Measurements from ENCODE around the gene SLX9.

SLX9 gene

DNA sequence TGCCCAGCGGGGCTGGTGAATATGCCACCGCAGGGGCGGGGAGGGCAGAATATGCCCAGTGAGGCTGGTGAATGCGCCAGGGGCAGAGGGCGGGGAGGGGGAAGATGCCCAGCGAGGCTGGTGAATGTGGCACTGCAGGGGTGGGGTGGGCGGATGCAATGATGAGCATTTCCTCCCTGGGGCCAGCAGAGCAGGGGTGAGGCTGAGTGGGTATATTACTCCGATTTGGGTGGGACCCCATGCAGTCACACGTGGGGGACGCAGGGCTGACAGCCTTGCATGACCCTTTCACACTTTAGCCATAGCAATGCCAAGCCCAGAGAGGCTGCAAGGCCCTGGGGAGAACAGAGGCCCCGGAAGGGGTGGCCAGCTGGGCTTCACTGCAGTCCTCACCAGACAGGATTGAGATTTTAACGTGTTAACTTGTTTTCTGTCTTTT, 9.3 kb upstream of the SLX9 start:
- no peak for DNase-seq (ENCODE audit: low read depth in 2 of 2)

DNA sequence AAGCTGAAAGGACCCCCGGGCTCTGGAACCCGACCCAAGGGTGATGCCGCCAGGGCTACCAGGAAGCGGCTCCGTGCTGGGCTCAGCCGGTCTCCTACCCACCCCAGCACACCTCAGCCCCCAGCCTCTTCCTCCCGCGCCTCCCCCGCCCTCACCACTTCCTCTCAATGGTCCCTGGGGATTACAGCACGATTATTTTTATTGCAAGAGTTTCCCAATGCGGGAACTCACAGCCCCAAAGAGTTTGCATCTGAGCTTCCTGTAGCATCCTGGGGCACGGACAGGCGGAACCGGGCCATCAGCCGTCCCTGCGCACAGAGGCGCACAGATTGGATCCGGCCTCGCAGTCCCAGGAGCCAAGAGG, 8.7 kb upstream of the SLX9 start:
- no peak for DNase-seq (ENCODE audit: low read depth in 2 of 2)

DNA sequence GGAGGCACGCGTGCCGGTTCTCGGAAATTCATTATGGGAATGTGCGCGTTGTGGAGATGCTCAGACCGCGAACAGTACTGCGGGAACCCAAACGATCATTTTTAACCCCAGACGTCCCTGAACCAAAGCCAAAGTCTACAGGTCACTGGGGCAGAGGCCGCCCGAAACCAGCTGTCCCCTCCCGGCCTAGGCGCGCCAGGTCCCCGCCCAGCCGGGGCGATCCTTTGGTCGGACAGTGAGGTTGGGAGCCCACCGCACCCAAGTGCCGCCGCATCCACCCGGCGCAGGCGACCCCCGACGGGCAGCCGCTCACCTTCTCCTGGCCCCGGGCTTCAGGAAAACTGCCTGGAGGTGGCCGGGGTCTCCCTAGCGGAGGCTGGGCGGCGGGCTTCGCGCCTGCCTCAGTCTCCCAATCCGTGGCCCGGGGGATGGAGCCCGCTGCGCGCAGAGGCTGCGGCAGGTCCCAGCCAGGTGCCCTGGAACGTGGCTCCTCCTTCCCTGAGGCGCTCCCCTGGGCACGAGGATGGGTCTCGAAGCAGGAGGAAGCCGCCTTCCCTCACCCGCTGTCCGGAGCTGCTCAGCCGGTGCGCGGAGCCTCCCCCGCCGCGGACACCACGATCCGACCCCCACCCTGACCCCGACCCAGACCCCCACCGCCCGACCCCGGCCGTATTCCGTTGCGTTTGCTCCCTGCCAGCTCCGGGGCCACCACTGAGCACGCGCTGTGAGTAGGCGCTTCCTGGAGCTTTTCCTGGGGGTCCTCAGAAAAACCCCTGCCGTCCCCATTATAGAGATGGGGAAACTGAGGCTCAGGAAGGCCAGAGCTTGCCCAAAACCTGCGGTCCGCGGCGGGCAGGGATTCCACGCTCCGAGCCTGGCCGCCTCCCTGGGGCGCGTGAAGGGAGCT, 8.1 kb upstream of the SLX9 start:
- no peak for DNase-seq (ENCODE audit: low read depth in 2 of 2)

DNA sequence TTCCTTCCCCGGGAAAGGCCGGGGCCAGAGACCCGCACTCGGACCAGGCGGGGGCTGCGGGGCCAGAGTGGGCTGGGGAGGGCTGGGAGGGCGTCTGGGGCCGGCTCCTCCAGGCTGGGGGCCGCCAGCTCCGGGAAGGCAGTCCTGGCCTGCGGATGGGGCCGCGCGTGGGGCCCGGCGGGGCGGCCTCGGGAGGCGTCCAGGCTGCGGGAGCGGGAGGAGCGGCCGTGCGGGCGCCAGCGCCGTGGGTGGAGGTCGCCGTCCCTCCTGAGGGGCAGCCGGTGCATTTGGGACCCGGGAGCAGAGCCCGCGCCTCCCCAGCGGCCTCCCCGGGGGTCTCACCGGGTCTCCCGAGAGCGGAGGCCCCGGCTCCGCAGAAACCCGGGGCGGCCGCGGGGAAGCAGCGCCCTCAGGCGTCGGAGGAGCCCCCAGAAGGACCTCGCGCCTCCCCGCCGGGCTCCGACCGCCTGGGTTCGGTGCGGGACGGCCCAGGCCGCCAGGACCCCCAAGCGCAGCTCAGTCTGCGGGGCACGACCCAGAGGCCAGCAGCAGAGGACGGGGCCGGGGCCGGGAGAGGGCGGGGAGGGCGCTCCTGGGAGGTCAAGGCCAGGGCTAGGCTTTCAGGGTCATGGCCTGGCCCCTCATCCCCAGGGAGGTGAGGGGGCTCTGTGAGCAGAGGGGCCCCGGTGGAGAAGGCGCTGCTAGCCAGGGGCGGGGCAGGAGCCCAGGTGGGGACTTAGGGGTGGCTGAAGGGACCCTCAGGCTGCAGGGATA, 7.2 kb upstream of the SLX9 start:
- DNase-seq (ENCODE audit: low read depth in 2 of 2), result no peak

DNA sequence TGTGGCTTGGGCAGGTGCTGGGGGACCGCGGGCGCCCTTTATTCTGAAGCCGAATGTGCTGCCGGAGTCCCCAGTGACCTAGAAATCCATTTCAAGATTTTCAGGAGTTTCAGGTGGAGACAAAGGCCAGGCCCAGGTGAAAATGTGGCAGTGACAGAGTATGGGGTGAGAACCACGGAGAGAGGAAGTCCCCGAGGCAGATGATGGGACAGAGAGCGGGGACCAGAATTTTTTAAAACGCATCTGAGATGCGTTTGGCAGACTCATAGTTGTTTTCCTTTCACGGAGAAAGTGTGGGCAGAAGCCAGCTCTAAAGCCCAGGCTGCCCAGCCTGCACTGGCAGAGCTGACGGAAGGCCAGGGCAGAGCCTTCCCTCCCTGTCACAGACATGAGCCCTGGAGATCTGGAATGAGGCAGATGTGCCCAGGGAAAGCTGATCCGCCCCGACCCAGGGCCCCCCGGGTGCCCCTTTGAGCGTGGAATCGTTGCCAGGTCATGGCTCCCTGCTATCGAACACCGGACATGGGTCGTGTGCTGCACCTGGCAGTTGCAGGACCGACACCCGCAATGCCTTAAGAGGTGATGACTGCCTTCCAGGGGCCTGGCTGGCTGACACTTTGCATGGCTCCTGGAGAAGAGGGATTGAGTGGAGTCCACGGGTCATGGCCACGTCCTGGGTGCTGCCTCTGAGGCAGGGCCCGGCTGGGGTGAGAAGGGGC, 6.5 kb upstream of the SLX9 start:
- no peak for DNase-seq (ENCODE audit: low read depth in 2 of 2)

DNA sequence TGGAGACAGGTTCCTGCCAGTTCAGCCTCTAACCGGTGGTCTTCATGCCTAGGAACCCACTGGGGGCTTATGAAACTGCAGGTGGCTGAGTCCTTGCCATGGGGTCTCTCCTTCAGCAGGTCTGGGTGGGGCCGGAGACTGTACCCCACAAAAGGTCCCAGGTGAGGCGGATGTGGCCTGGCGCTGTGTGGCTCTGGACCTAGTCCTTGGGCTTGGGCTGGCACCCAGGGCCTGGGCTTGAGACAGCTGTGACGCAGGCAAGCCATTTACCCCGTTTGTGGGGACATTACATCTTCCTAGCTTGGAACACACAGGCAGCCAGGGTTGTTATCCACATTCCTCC, 5.9 kb upstream of the SLX9 start:
- no peak for DNase-seq (ENCODE audit: low read depth in 2 of 2)

DNA sequence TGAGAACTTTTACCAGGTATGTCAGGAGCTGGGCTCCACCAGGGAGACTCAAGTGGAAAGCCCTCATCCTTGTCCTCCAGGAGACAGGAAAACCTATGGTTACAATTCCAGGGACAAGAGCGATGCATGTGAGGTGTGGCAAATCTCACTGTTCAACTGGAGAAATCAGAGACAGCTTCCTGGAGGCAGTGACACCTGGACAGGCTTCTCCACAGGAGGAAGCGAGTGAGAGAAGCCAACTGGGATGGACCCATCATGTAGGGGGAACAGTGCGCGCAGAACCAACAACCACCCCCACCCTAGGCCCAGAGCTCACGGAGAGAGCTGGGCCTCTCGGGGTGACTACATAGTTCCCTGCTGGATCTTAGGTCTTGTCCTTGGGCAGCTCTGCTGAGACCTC, 5.6 kb upstream of the SLX9 start:
- DNase-seq (ENCODE audit: low read depth in 2 of 2), result no peak

DNA sequence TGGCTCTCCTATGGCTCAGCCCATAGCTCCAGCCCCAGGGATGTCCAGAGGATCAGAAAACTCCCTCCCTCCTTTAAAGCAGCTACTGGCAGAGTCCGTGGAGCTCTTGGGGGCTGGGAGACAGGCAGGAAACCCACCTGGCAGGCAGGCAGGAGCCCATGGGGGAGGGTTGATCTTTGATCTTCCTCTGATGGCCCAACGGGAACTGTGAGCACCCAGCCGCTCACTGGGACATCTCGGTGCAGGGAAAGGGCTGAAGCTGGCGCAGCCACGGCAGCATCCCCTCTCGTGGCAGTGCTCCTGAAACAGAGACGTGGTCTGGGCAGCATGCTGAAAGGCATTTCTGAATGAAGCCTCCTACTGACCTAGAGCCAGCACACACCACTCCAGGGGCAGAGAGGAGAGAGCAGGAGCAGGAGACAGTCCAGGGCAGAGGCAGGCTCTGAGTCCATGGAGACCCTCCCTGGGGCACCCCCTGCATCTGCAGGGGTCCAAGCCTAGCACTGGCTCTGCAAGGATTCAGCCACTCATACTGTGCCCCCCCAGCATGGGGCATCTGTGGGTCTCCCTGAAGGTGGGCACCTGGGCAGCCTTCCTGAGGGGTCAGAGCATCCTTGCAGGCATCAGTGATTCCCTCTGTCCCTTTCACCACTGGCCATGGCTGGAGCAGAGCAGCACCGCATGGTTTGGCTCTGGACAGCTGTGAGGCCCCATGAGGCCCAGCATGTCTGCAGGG, 4.9 kb upstream of the SLX9 start:
- DNase-seq (ENCODE audit: low read depth in 2 of 2), result no peak

DNA sequence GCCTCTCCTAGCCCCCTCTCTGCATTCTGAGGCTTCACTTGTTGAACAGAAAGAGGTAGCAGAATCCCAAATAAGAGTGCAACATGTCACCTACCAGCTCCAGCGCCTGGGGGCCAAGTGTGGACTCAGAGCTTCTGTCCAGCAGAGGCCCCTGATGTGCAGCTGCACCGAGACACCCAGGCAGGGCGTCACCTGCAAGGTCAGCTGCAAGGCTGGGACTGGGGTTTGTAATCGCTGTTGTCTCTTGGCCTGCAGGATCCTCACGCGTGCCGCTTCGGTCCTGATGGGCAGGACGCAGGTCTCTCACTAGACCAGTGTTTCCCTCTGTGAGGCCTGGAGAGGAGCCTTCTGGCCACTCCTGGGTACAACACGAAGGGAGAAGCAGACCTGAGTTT, 4.3 kb upstream of the SLX9 start:
- DNase-seq (ENCODE audit: low read depth in 2 of 2), result no peak

DNA sequence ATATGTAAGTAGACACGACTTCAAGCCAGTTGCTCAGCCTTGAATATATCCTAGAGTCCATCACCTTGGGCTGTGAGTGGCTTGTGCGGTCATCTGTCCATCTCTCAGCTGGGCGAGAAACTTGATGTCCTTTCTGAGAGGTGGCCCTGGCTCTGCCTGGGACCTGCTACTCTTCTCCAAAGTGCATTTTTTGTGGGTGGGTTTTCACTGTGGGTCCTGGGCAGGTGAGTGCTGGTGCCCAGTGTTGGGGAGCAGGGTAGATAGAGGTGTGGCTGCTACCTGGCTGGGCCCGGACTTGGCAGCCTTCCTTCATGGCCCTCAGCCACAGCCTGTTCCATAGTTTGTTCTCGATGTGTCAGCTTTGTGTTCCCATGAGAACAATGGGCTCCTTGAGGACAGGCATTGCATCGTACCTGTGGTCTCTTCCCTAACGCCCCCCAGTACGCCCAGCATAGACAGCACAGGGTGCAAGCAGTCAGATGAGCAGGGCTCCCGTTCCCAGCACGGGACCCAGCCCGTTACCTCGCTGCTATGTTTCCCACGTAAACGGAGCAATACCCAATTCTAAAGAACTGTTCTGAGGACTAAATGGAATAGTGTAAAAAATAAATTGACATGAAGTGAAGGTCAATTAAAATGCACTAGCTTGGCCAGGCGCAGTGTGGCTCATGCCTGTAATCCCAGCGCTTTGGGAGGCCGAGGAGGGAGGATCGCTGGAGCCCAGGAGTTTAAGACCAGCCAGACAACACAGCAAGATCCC, 877 bp upstream of the SLX9 start:
- no peak for DNase-seq (ENCODE audit: low read depth in 2 of 2)

DNA sequence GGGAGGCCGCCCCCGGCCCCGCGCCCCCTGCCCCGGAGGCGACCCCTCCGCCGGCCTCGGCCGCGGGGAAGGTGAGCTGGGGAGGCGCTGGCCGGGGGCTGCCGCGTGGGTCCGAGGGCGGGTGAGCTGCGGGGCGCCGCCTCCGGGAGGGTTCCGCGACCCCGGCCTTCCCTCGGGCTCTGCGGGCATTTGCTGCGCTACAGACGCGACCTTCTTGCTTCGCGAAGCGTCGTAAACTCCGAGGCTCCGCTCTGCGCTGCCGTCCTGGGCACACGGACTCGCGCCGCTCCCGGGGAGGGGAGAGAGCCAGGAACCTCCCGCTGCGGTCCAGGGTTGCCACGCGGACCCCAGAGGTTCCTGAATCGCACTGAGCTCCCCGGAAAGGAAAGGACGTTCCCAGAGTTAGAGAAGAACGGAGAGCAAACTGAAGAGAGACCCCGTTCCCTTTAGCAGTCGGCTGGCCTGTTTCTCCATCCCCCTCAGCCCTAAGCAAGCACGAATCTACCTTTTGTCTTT, 345 bp downstream of the SLX9 start:
- no peak for DNase-seq (ENCODE audit: low read depth in 2 of 2)

DNA sequence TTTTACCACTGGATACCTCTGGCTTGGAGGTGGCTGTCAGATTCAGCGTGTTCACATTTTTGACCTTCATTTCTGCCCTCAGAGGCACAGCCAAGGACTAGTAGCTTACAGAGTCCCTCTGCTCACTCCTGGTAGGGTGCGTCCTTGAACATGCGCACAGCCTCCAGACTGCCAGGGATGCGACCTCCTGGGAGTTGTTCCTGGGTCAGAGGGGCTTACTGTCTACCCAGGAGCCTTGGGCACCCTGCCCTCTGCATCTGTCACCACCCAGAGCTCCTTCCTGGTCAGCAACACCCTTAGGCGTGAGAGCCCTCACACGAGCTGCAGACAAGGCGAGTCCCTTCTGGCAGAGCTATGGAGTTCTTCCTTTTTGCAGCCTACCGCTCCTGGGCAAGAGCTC, 1.7 kb downstream of the SLX9 start:
- DNase-seq (ENCODE audit: low read depth in 2 of 2), result no peak

DNA sequence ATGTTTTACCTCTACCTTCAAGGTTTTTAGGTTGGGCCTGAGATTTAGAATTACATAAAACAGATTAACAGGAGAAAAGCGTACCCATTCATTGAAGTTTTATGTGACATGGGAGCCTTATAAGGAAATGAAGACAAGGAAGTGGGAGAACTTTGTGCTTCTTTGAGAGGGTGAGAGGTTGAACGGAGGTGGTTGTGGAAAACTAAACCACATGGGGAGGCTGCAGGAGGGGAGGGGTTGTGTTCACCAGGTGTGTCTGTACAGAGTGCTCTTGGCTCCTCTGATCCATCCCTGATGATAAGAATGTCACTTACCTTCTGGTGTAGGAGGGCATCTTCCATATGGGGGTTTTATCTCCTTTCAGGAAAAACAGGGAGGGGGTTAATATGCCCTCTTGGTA, 2.7 kb downstream of the SLX9 start:
- DNase-seq (ENCODE audit: low read depth in 2 of 2), result no peak

DNA sequence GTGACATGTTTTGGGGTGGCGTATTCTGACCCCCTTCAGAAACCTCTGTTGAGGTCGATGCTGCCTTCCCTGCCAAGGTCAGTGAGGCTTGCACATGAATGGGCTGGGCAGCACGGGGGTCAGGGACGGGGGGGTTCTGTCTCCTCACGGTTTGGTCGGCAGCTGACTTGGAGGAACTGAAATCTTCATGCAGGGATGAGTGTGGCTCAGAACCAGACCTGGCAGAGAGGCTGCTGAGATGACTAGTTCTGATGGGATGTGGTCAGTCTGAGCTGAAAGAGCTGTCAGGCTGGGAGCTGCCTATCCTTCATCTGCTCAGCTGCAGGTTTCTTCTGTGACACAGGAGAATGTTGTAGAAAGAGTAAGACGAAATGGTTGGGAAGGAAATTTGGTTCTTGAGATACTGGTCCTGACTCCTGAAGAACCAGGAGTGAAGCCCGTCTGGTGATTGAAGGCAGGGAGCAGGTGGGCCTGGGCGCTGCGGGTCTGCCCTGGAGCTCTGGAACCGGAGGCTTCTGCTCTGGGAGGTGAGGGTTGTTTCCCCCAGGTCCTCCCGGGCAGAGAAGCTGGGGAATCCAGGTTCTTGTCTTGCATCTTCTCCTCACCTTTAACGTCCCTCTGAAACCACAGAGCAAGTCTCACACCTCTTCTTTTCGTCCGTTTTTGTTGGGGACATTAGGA, 3.3 kb downstream of the SLX9 start:
- no peak for DNase-seq (ENCODE audit: low read depth in 2 of 2)

DNA sequence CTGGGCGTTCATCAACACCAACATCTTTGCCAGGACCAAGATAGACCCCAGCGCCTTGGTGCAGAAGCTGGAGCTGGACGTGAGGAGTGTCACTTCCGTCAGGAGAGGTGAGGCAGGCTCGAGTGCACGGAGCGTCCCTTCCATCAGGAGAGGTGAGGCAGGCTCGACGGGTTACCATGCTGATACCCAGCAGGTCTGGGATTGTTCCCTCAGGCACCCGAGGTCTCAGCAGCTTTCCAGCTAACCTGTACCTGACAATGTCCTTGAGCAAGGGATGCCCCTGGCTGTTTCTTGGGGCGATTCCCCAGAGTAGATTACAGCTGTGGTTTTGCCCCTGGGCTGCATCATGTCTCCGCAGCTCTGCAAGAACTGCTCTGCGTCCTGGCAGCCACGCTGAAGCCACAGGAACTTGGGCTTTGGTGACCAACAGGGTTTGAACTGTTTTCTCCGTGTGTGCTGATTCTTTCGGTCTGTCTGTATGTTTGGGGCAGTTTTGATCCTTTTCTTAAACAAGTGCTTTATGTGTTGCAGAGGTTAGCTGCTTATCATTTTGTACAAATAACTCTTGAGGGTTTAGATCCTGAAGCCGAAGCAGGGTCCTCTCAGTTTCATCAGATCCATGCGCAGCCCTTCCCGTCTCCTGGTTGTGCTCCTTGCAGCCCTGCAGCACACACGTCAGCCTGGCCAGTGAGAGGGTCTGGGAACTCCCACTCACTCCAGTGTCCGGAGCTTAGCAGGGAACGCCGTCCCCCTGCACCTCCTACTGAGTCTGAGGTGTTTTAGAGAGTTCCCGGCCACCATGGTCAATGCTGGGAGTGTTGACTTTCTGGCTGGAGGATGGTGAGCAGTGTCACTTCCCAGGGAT, 4.1 kb downstream of the SLX9 start:
- no peak for DNase-seq (ENCODE audit: low read depth in 2 of 2)

DNA sequence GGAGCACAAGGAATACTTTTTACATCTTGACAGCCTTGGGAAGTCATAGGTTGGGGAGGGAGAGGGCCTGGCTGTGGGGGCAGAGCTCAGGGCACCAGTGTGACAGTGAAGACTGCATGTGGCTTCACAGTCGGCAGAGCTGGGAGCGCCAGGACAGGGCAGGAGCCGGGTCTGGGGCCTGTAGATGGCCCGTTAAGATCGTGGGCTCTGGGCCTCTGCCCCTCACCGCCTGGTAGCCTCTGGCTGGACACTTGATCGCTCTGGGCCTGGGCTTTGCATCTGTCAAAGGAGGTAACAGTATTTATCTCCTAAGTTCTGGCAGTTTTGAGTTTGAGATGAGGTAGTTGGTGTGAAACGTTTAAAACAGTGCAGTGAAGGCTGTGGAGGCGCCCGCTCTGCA, 4.8 kb downstream of the SLX9 start:
- DNase-seq (ENCODE audit: low read depth in 2 of 2), result no peak

DNA sequence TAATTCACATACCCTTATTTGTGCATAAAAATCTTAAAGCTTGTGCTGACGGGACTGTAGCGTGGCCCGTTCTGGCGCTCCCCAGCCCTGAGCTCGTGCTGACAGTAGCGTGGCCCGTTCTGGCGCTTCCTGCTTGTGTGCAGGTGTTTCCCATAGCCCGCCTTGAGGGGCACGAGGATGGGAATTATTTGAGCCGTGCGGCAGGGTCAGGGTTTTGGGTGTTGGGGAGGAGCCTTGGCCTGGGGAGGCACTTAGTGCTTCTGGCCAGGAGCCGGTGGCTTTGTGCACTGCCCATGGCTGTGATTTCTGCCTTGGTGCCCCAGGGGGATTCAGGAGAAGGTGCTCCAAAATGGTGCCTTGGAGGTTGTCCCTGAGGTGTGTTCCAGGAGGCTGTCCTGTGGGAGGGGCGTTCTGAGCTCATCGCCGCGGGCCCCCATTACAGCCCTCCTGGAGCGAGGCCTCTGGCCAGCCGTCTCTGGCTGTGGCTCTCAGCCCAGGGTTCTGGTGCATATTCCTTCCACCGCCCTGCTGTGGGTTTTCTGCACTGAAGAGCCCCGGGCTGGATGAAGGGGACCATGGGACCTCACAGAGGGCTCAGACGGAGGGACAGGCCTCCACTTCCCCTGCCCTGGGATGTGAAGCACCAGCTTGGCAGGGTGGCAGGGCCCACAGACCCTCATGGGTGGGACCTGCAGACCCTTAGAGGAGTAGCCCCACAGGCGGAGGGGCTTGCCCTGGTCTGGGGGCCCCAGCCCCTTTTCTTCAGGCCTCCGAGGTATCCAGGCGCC, 6.6 kb downstream of the SLX9 start:
- no peak for DNase-seq (ENCODE audit: low read depth in 2 of 2)

DNA sequence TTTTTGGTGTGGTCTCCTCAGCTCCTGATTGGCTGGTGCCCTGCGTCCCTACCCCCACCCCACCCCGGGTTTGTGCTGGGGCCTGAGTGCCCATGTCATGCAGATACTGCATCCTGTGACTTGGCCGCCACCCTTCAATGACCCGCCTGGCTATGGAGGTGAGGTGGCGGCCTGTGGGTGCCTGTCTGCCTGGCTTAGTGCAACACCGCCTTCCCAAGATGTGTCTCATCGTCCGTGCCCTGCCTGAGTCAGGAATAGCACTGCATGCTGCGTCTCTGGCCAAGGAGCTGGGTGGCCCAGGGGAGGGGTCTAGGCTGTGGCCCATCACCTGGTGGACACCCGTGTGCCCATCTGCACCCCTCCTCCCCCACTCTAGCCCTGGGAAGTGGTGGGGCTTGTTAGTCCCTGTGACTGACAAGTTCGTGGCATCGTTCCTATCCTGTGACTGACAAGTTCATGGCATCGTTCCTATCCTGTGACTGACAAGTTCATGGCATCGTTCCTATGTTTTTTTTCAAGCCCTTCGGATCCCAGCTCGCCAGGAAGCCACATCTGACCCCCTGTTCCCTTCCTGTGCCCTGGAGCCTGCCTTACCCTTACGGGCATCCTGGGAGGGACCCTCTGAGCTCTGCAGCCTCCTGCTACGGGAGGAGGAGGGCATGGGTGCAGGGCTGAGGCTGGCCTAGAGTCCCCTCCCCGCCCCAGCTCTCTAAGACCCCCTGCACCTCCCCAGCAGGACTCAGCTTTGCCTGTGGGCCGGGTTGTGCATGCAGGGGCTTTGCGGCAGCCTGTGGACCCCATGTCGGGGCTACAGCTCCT, 7.5 kb downstream of the SLX9 start:
- DNase-seq (ENCODE audit: low read depth in 2 of 2), result no peak
